GM18951 (cell line): Measurements from ENCODE around the gene NECAB2.

ENCODE experiments used
- POLR2A ChIP-seq: IDR thresholded peaks from 4 replicates; pipeline ENCODE4 v1.6.1; 2011; ENCODE audit warnings: mild to moderate bottlenecking; ENCODE audit not compliant: insufficient read length, insufficient read depth; ENCODE audit errors: extremely low read depth
- in situ Hi-C: fragments of 300-500 bp; cut with MboI; formaldehyde crosslinking; loops from one replicate; pipeline ENCODE4 v1.12.0; 2022; ENCODE audit warnings: low sequenced_read_pairs, mixed read lengths, inconsistent platforms; ENCODE audit not compliant: unreplicated experiment

Gene NECAB2

GRCh38 chr16:84004442-84004841, 36.4 kb downstream of the NECAB2 start:
- in situ Hi-C loops, result no loop called here
- no peak for TF ChIP-seq POLR2A

GRCh38 chr16:84005391-84005790, 37.3 kb downstream of the NECAB2 start:
- in situ Hi-C loops, result no loop called here

GRCh38 chr16:84007520-84007919, 39.5 kb downstream of the NECAB2 start:
- in situ Hi-C loops, result no loop called here
- no peak for TF ChIP-seq POLR2A

More at GRCh38 chr16:84005391-84005790, 37.3 kb downstream of the NECAB2 start:
- no peak for TF ChIP-seq POLR2A

DNA sequence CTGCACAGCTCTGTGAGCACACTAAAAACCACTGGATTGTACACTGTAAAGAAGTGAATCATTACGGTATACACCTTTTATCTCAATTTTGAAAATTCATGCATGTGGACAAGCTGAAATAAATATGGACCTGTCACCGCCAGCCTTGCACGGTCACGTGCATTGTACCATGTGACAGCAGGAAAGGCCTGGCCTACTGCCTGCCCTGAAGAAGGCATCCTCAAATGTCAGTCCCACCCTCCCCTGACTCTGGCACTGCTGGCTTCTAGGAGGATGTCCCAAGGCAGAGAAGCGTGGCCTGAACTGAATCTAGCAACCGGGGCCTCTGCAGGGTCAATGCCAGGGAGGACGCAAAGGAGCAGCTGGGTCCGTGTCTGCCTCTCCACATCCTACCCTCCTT, 39.9 kb downstream of the NECAB2 start:
- in situ Hi-C loops, result no loop called here
- TF ChIP-seq POLR2A, result no peak

GRCh38 chr16:84009282-84009681, 41.2 kb downstream of the NECAB2 start:
- in situ Hi-C loops, result no loop called here
- TF ChIP-seq POLR2A, result no peak

- in situ Hi-C loops, result no loop called here
Measured at GRCh38 chr16:84013787-84014569, 45.9 kb downstream of the NECAB2 start.

DNA sequence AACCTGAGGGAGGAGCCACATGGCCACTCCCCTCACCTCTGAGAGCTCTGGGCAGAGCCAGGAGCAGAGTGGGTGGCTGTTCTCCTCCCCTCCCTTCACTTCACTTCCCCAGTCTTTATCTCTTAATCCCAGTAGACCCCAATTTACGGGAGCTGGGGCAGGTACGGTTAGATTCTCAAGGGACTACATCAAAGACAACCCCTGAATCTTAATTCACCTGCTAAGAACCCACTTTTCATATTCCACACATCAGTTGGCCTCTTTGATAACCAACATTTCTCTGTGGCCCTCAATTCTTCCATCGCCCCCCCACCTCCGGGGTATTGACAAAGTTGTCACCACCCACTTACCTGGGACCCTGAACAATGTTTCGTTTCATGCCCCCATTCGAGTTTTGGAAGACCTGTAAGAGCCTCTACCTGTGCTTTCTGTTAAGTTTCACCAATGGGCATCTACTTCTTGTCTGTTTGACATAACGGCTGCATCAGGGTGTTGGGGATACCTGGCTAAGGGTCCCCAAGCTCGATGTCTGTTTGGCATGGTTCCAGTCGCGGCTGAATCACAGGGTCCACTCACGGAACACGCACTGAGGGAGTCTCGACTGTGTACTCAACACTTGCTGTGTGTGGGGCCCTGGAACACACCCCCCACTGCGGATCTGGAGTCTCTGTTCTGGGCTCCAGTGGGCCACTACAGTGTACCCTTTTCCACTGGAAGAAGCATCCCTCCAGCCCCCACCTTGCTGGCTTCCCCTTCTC, 46.7 kb downstream of the NECAB2 start:
- TF ChIP-seq POLR2A, result no peak
- in situ Hi-C loops, result no loop called here

More at GRCh38 chr16:84013787-84014569, 45.9 kb downstream of the NECAB2 start:
- no peak for TF ChIP-seq POLR2A

DNA sequence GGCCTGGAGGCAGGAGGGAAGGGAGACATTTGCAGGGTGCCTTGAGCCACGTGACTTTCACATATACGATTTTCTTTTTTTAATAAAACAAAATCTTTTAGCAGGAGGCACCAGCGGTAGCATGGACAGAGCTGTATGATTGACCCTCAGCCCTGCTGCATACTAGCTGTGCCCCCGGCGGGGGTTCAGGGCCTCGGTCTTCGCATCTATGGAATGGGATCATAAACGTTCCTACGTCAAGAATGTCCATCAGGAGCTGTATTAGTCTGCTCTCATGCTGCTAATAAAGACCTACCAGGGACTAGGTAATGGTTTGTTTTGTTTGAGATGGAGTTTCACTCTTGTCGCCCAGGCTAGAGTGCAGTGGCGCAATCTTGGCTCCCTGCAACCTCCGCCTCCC, 47.4 kb downstream of the NECAB2 start:
- in situ Hi-C loops, result no loop called here
- no peak for TF ChIP-seq POLR2A

DNA sequence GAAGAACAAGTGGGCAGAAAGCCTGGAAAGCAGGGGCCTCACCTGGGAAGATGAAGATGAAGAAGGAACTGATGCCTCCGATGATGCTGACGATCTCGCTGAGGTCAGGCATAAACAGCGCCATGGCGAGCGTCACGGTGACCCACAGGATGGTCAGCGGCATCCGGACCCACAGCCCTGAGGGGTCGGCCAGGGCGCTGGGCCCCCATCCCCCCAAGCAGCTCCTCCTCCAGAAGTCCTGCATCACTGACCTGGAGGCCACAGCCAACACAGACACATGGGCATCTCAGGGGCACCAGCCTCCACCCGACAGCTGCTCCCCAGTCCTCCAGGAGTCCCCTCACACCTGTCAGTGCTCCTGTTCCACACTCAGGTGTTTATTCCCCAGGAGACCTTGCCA, 48.4 kb downstream of the NECAB2 start:
- in situ Hi-C loops, result no loop called here
- TF ChIP-seq POLR2A, result no peak

DNA sequence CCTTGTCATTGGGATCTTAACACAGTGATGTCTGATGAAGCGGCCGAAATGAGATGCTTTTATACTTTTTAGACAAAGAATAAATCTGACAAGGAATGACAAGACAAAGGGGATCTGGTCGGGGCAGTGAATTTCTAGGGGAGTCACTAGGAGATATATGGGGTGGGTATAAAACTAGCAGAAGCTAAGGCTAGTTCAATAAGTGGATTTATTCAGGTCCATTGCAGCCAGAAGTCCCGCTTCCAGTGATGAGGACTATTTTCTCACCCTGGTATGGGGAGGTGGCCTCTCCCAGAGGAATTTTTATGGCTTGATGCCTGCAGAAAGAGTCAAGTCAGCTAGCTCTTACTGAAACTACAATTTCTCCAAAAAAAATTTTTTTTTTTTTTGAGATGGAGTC, 50.7 kb downstream of the NECAB2 start:
- in situ Hi-C loops, result no loop called here
- TF ChIP-seq POLR2A, result no peak

DNA sequence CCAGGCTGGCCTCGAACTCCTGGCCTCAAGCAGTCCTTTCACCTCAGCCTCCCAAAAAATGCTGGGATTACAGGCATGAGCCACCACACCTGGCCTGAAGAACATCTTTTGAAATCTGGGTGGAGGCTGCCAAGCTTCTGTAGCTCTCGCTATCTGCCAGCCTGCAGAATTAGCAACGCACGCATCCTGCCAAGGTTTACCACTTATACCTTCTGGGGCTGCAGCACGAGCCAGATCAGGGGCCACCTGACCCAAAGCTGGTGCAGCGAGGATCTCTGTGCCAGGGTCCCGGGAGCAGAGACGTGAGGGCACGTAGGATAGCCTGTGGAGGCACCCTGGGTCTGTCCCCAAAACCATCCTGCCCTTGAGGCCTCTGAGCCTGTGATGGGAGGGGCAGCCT, 52.3 kb downstream of the NECAB2 start:
- no peak for TF ChIP-seq POLR2A
- in situ Hi-C loops, result no loop called here

GRCh38 chr16:84021488-84021887, 53.4 kb downstream of the NECAB2 start:
- in situ Hi-C loops, result no loop called here
- no peak for TF ChIP-seq POLR2A

- TF ChIP-seq POLR2A, result no peak
- in situ Hi-C loops, result no loop called here
Measured at GRCh38 chr16:84022644-84023043, 54.6 kb downstream of the NECAB2 start.

GRCh38 chr16:84024854-84025253, 56.8 kb downstream of the NECAB2 start:
- no peak for TF ChIP-seq POLR2A
- in situ Hi-C loops, result no loop called here
